Activated T-cell treated with anti-CD3 and anti-CD28 coated beads, Interleukin-2, amount 50 U/mL, for 1 hour (primary cell): ENCODE data around the gene PAK1IP1.
"Not testable (repeated sequence)": the region's sequence is repeated elsewhere in the genome, so short reads cannot be mapped to it uniquely, and the experiment has no call there.

ENCODE experiments used
- DNase-seq: peaks from one replicate; pipeline ENCODE4 v3.0.0-alpha.2; 2020

PAK1IP1 gene

GRCh38 chr6:10694302-10695085 lies at the start of gene PAK1IP1, which contains the start of gene C6orf52:
TSS of gene PAK1IP1 (plus strand) at chr6:10694972. CDS start at chr6:10694986, 14 bp downstream.
TSS of gene C6orf52 (minus strand) at chr6:10694616. CDS start at chr6:10687550, 7,066 bp downstream.
- peak; percentile 92 for DNase-seq

DNA sequence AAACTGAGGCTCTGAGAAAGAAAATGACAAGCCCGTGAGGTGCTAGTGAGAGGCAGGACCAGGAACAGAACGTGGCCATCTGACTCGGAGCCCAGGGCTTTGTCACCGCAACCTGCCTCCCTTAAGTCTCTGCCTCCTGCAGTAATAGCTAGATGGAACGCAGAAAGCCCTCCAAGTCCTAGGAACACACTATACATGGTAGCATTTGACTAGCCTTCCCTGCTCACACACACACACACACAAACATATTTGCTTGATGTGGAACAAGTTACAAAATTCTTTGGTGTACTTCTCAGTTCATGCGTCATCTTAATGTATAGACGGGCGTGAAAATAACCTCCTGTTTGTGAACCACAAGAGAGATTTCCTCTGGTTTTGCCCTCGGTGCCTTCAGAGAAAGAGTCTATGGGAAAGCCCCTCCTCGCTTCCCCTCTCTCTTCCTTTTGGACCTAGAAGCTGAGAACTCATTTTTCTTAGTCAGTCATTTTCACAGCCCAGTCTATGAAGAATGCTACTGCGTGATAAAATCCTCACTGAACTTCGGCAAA lies 39.2 kb upstream of the PAK1IP1 start:
- DNase-seq = no peak

GRCh38 chr6:10658910-10659698 lies 35.7 kb upstream of the PAK1IP1 start:
- DNase-seq = no peak

DNA sequence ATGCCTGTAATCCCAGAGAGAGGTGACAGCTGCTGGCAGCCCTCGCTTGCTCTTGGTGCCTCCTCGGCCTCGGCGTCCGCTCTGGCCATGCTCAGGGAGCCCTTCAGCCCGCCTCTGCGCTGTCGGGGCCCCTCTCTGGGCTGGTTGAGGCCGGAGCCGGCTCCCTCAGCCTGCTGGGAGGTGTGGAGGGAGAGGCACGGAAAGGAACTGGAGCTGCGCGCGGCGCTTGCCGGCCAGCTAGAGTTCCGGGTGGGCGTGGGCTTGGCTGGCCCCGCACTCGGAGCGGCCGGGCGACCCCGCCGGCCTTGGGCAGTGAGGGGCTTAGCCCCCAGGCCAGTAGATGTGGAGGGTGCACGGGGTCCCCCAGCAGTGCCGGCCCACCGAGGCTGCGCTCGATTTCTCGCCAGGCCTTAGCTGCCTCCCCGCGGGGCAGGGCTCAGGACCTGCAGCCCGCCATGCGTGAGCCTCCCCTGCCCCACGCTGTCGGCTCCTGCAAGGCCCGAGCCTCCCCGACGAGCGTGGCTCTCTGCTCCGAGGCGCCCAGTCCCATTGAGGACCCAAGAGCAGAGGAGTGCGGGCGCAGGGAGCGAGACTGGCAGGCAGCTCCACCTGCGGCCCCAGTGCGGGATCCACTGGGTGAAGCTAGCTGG lies 34.9 kb upstream of the PAK1IP1 start:
- DNase-seq = no peak

DNA sequence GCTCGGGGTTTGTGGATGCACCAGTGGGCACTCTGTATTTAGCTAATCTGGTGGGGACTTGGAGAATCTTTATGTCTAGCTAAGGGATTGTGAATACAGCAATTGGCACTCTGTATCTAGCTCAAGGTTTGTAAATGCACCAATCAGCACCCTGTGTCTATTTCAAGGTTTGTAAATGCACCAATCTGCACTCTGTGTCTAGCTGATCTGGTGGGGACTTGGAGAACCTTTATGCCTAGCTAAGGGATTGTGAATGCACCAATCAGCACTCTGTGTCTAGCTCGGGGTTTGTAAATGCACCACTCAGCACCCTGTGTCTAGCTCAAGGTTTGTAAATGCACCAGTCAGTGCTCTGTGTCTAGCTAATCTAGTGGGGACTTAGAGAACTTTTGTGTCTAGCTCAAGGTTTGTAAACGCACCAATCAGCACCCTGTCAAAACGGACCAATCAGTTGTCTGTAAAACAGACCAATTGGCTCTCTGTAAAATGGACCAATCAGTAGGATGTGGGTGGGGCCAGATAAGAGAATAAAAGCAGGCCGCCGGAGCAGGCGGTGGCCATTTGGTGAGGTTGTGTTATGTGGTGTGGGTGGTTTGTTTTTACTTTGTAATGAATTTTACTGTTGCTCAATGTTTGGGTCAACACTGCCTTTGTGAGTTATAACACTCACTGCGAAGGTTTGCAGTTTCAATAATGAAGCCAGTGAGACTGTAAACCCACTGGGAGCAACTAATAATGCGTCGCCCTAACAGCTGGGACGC lies 34.2 kb upstream of the PAK1IP1 start:
- DNase-seq = not testable (repeated sequence)

- DNase-seq = no peak
Observed at GRCh38 chr6:10662207-10662606, 32.6 kb upstream of the PAK1IP1 start.

DNA sequence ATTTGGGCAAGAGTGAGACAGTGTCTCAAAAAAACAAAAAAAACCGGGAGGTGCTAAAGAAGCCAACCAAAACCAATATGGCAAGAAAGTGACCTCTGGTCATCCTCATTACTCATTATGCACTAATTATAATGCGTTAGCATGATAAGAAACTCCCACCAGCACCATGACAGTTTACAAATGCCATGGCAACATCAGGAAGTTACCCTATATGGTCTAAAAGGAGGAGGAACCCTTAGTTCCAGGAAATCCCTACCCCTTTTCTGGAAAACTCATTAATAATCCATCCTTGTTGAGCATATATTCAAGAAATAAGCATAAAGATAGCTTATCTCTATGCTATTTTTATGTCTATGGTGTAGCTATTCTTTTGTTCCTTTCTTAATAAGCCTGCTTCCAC lies 32.0 kb upstream of the PAK1IP1 start:
- DNase-seq = no peak

GRCh38 chr6:10665595-10665994 lies 29.2 kb upstream of the PAK1IP1 start:
- DNase-seq = not testable (repeated sequence)

- DNase-seq = no peak
Observed at GRCh38 chr6:10668126-10668917, 26.4 kb upstream of the PAK1IP1 start.

DNA sequence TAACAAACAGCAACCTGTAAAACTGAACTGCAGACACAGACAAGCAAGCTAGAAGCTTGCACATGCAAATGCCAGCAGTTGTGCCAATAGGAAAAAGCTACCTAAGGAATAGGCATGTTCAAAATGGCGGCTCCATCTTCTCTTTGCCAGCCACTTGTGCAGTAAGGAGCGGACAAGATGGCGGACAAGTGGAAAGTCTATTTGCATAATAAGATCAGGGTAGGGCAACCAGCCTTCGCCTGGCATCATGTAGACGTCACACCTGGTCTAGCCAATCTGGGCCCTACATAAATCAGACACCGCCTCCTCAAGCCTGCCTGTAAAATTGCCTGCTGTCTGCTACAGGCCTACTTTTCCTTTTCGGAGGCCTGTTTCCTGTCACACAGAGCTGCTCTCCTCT lies 18.4 kb upstream of the PAK1IP1 start:
- DNase-seq = no peak

GRCh38 chr6:10678456-10678855 lies 16.3 kb upstream of the PAK1IP1 start:
- no peak for DNase-seq

DNA sequence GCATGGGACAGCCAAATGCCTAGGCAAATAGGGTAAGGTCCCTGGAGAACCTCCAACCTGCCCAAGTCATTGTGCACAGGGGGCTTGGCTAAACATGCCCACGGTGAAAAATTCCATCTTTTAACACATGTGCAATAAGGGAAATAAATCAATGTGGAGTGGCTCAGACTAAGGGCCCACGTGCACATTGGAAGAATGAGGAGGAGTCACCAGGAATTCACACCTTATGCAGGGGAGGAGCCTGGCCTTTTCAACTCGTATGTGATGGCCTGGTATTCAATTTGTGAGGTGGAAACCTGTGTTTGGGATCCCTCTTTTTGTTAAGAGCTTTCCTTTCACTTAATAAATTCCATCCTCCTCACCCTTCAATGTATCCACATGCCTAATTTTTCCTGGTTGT lies 13.0 kb upstream of the PAK1IP1 start:
- DNase-seq = no peak

GRCh38 chr6:10682355-10682988 lies 12.3 kb upstream of the PAK1IP1 start:
- DNase-seq = no peak

DNA sequence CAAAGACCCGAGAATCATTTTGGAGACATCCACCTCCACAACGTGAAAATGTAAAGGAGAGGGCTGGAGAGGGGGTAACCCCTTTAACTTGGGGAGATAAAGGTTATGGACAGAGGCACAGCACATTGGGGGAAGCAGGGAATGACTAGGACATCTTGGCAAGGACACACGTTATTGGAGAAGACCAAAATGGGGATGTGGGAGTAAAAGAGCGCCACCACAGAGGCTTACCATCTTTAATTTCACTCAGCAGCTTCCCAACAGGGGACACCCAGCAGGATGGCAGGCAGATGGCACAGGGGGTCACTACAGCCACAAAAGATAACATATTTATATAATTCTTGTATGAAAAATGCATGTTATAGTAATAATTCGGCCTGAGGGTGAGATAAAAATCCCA lies 10.2 kb upstream of the PAK1IP1 start:
- no peak for DNase-seq

DNA sequence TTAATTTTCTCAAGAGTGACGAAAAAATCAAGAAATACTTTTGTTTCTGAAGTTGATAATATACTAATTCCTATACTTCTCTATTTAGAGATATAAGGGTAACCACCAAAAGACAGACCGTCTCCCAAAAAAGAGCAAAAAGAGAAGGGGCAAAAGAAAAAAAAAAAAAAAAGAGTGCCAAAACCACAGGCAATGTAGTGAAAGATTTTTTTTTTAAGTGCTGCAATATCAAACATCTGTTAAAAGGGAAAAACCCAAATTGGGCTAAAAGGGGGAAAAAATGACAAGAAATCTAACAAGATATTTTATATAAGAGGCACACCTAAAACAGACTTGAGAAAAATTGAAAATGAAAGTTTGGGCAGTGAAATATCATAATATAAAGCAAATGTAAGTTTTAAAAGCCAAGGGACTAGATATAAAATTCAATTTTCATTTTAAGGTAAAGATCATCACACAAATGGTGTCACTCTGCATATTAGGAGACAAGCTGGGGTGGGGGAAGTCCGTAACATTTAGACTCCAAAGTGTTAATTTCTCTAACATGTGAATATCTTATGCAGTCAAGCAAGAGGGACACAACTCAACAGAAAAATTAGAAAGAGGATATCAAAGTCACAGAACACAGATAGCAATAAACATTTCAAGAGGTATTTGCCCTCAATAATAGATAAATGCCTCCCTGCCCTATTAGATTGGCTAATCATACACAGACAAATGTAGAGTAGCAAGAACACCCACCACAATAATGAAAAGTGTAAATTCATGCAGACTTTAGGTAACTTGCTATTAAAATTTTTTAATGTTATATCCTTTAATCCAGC lies 9.5 kb upstream of the PAK1IP1 start:
- no peak for DNase-seq

- DNase-seq = no peak
Observed at GRCh38 chr6:10686901-10687300, 7.9 kb upstream of the PAK1IP1 start.

DNA sequence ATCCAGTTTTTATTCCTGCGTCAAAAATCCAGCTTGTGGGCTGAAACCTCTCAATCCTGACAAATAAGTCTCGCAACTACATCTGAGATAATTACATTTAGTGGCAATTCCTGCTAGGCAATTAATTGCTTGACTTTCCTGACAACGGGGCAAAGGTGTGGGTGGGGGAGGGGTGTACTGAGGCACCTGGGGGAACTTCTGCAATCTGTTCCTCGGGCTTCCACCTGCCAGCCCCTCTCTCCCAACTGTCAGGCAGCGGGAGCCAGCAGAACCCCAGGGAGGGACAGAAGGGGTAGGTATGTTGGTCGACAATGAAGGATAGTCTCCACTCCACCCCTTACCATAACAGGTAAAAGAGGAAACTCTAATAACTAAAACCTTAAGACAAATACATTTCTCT lies 7.2 kb upstream of the PAK1IP1 start:
- no peak for DNase-seq

DNA sequence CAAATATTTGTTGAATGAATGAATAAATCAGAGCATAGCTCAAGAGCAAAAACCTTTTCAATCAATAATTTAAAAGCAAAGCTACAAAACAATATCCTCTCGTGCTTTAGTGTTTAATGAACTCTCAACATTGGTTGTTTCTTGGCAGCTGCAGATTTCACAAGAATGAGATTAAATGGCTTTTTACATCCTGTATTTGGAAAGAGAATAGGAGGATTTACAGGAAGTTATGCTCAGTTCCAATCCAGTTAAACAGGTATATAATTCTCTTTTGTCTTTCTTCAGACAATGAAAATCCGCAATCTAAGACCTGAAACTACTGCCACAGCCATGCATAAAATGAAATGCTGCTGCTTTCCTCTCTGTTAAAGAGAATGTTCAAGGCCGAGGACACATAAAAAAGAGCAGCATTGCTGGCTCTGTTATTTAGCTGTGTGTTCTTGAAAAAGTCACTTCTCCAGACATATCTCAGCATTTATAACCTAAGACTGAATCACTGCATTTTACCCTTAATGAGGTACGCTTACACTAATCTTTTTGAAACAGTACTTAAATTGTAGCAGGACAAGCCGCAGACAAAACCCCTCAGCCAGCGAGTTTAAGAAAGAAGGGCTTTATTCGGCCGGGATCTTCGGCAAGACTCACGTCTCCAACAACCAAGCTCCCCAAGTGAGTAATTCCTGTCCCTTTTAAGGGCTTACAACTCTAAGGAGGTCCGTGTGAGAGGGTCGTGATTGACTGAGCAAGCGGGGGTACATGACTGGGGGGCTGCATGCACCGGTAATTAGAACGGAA lies 3.9 kb upstream of the PAK1IP1 start:
- DNase-seq = no peak

DNA sequence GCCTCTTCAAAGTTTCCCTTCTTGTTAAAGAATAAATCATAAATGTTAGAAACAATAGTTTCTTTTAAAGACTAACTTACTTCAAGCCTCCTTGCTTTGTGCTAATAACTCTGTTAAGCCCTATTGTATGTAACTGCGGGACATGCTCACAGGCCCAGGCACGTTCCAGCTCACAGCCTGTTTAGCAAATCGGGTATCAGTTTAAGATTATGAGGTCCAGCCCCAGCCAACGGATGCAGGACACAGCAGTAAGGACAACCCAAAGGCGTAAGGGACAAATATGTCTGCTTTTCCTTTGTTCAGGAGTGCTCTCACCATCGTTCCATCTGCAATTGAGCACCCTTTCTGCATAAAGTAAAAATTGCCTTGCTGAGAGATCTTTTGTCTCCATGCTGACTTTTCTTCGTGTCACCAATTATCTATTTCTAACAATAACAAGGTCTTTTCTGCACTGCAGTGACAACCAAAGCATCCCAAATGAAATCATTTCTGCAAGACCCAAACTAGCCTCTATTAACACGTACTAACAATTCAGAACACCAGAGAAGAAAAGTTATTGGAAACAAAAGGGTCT lies 1.7 kb upstream of the PAK1IP1 start:
- DNase-seq = no peak
